Activated naive CD4-positive, alpha-beta T cell treated with anti-CD3 and anti-CD28 coated beads for 36 hours (primary cell): ENCODE results near the gene MAPT. TPM values are rescaled to one million over a fixed set of nuclear protein-coding genes. Genes with fewer than 3 reads are reported as not detected.

Experiments
- CTCF ChIA-PET: fragments of 350-600 bp; sonication (Branson Sonifier 250); formaldehyde crosslinking; loops from one replicate; lab custom pipeline; 2021; ENCODE audit warnings: antibody characterized with exemption; lab: Charles Lee
- DNase-seq: peaks from one replicate; pipeline ENCODE4 v3.0.0-alpha.2; 2020
- H3K27ac Mint-ChIP-seq: one replicate; pipeline ENCODE4 v1.8.0; 2021; ENCODE audit warnings: mild to moderate bottlenecking, mixed read lengths
- H3K27me3 Mint-ChIP-seq: one replicate; pipeline ENCODE4 v1.8.0; 2021; ENCODE audit warnings: low read depth, mixed read lengths
- H3K36me3 Mint-ChIP-seq: one replicate; pipeline ENCODE4 v1.8.0; 2021; ENCODE audit warnings: low read depth, mixed read lengths
- H3K4me1 Mint-ChIP-seq: one replicate; pipeline ENCODE4 v1.8.0; 2021; ENCODE audit warnings: low read depth, mixed read lengths
- H3K4me3 Mint-ChIP-seq: one replicate; pipeline ENCODE4 v1.8.0; 2021; ENCODE audit warnings: mild to moderate bottlenecking, moderate library complexity, mixed read lengths
- H3K9me3 Mint-ChIP-seq: one replicate; pipeline ENCODE4 v1.8.0; 2021; ENCODE audit warnings: mixed read lengths
- intact Hi-C: fragments of 100-400 bp; cut with micrococcal nuclease; formaldehyde crosslinking; loops from one replicate; pipeline ENCODE4 v1.15.1; 2023
- total RNA-seq, 2 experiments: library from RNA; stranded (reverse); gene quantifications; one replicate each; pipeline ENCODE4 v1.2.3, GENCODE V29; 2021

Gene MAPT
- total RNA-seq, 2 experiments from 2014 or later, result 0.57 to 0.86 TPM

DNA sequence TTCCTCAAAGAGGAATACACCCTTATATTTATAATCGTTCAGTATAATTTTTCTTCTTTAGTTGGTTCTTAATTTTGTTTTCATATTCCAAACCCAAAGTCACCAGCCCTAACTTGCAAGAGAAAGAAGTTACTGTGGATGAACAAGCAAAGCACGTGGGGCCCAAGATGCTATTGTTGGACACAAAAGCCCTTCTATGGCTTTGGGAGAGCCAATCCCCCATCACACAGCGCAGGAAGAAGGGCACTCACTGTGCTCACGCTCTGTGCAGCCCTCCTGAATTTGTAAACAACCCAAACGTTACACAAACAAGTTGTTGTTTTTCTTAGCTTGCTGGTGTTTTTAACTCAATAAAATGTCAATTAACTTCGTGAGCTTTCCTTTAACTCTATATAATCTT, 27.2 kb upstream of the MAPT start:
- Mint-ChIP-seq H3K27ac (no peak overlapping the region), H3K4me1 (peaks cover 6% of the 10 kb centered on the region), H3K36me3 (no peaks in the 10 kb centered on the region), H3K4me3 (no peak overlapping the region), H3K27me3 (peaks cover 9% of the 10 kb centered on the region), H3K9me3 (no peaks in the 10 kb centered on the region)
- intact Hi-C loops, result no loop called here
- no peak for DNase-seq
- CTCF ChIA-PET, result interaction anchor here (1.6 kb wide), 1 partner anchor 15 kb away, joined by 3 read pairs; no protein-coding TSS in a partner anchor

DNA sequence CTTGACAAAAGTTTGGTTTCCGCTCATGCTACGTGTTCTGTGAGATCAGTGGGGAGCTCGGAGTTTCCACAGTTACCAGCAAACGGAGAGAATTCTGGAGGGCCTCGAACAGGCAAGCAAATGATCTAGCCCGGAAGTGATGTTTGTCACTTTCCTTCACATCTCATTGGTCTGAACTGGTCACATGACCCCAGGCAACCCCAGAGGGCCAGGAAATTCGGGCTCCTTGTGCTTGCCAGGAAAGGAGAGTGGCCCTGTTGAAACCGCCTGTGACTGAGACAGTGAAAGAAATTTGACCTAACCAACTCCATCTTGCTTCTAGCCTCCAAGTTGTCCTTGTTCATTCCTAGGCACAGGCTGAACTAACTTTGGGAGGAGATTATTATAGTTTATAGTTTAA, 26.7 kb upstream of the MAPT start:
- CTCF ChIA-PET, result interaction anchor here (1.6 kb wide), 1 partner anchor 15 kb away, joined by 3 read pairs; no protein-coding TSS in a partner anchor
- no peak overlapping the region for H3K27ac Mint-ChIP-seq
- H3K9me3 Mint-ChIP-seq, result no peaks in the 10 kb centered on the region
- peaks cover 9% of the 10 kb centered on the region for H3K27me3 Mint-ChIP-seq
- peaks cover 6% of the 10 kb centered on the region for H3K4me1 Mint-ChIP-seq
- H3K36me3 Mint-ChIP-seq, result no peaks in the 10 kb centered on the region
- DNase-seq, result no peak
- intact Hi-C loops, result no loop called here
- no peak overlapping the region for H3K4me3 Mint-ChIP-seq

DNA sequence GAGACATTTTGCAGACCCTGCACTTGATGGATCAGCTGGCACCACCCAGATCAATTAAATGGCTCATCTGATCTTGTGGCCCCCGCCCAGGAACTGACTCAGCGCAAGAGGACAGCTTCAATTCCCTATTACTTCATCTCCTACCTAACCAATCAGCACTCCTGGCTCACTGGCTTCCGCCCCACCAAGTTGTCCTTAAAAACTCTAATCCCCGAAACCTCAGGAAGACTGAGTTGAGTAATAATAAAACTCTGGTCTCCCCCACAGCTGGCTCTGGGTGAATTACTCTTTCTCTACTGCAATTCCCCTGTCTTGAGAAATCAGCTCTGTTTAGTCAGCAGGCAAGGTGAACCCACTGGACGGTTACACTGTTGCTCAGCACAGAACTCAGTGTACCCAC, 26.1 kb upstream of the MAPT start:
- DNase-seq, result no peak
- Mint-ChIP-seq H3K36me3 (no peaks in the 10 kb centered on the region), H3K4me3 (no peak overlapping the region), H3K27ac (no peak overlapping the region), H3K27me3 (peaks cover 7% of the 10 kb centered on the region), H3K9me3 (no peaks in the 10 kb centered on the region), H3K4me1 (peaks cover 8% of the 10 kb centered on the region)
- intact Hi-C loops, result no loop called here
- CTCF ChIA-PET, result no interaction called here

DNA sequence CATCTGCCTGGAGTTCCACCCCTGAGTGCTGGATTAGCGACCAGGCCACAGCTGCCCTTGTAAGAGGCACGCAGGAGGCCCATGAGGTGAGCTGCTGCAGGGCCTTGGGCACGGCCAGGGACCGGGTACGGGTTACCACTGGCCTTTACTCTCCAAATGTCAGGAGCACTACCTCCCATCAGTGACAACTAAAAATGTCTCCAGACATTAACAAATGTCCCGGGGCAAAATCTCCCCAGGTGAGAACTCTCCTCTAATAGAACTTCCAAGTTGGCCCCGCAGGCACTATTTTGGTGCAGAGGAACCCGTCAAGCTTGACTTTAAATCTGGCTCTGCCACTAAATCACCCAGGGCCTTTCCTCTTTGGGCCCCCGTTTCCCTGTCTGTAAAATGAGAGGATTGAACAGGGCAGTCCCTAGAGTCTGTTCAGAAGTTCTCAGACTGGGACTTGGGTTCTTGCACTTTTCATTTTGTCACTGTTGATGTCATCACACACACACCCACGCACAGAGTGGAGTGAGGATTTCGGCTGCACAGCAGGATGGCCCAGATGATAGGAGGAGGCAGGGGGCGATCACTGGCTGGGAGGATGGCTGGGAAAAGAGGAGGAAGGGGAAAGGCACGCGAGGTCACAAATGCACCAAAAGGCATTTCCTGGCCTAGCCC, 24.5 kb upstream of the MAPT start:
- CTCF ChIA-PET, result no interaction called here
- H3K9me3 Mint-ChIP-seq, result no peaks in the 10 kb centered on the region
- no peak for DNase-seq

DNA sequence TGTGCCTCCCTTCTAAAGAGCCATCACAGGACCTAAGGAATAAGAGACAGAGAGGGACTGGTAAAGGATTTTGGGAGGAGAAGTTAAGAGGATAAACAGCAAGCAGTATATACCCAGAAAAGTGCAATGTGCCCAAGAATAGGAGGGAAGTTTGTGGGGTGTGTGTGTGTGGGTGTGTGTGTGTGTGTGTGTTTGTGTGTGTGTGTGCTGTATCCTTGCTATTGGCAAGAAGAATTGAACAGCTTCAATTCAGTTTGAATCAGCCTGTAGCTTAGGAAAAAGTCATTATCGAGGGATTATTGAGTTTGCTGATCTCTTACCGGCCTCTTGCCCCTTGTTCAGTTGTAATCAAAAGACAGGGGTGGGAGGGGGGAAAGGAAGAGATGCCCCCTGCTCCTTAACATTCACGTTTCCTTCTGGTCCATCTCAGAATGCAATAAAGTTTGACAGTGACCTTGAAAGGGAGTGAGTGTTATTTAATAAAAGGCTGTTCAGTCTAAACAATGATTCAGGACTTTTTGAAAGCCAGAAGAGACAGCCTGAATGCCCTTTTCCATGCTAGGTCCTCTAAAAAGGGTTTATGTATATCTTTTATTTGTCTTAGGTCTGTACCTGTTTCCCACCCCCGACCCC, 23.9 kb upstream of the MAPT start:
- intact Hi-C loops, result no loop called here
- Mint-ChIP-seq H3K27me3 (no peaks in the 10 kb centered on the region), H3K36me3 (no peaks in the 10 kb centered on the region), H3K4me3 (no peak overlapping the region), H3K9me3 (no peaks in the 10 kb centered on the region), H3K4me1 (peaks cover 11% of the 10 kb centered on the region), H3K27ac (no peak overlapping the region)
- DNase-seq, result no peak
- CTCF ChIA-PET, result interaction anchor here (0.6 kb wide), 1 partner anchor 133 kb away, joined by 4 read pairs; no protein-coding TSS in a partner anchor

More for the DNA sequence above, 24.5 kb upstream of the MAPT start:
- no peaks in the 10 kb centered on the region for H3K27me3 Mint-ChIP-seq
- H3K4me1 Mint-ChIP-seq, result peaks cover 11% of the 10 kb centered on the region
- no peaks in the 10 kb centered on the region for H3K36me3 Mint-ChIP-seq
- intact Hi-C loops, result no loop called here
- no peak overlapping the region for H3K4me3 Mint-ChIP-seq
- no peak overlapping the region for H3K27ac Mint-ChIP-seq

DNA sequence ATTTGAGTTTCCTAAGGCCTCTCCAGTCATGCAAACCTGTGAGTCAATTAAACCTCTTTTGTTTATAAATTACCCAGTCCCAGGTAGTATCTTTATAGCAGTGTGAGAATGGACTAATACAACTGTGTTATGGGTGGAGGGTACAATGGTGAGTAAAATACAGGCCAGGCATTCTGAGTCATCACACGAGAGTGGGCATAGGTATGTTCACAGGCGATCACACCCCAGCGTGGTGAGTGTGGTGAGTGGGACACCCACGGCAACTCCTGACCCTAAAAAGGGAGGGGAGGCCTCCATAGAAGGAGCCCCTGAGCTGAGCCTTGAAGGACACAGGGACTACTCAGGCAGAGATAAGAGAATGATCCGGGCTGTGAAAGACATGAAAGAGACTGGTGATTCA, 22.6 kb upstream of the MAPT start:
- Mint-ChIP-seq H3K4me1 (peaks cover 11% of the 10 kb centered on the region), H3K27ac (no peak overlapping the region), H3K9me3 (no peaks in the 10 kb centered on the region), H3K4me3 (no peak overlapping the region), H3K36me3 (no peaks in the 10 kb centered on the region), H3K27me3 (no peaks in the 10 kb centered on the region)
- CTCF ChIA-PET, result interaction anchor here (0.7 kb wide), 1 partner anchor 130 kb away, joined by 5 read pairs; no protein-coding TSS in a partner anchor
- intact Hi-C loops, result no loop called here
- DNase-seq, result no peak

DNA sequence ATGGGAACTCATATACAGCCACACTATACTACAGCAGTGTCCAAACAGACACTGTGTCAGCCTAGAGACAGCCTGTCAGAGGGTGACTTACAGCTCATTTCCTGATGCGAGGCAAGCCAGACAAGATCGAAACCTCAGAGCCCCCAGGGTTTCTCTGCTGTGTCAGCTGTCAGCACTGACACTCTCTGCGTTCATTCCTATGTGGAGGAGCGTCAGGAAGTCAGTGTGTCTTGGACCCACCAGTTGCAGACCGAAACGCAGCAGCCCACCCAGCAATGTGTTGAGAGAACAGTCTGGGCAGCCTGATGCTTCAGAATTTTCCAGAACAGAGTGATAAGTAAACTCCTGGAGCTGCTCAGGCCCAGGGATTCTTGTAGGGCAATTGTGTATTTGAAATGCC, 20.6 kb upstream of the MAPT start:
- H3K9me3 Mint-ChIP-seq, result peaks cover 1% of the 10 kb centered on the region
- H3K27ac Mint-ChIP-seq, result no peak overlapping the region
- no peaks in the 10 kb centered on the region for H3K36me3 Mint-ChIP-seq
- CTCF ChIA-PET, result interaction anchor here (0.8 to 1.8 kb wide), 2 partner anchors 20 to 105 kb away, joined by 3 to 5 read pairs; no protein-coding TSS in a partner anchor
- intact Hi-C loops, result no loop called here
- no peaks in the 10 kb centered on the region for H3K27me3 Mint-ChIP-seq
- H3K4me1 Mint-ChIP-seq, result peaks cover 11% of the 10 kb centered on the region
- DNase-seq, result peak; percentile 36
- no peak overlapping the region for H3K4me3 Mint-ChIP-seq

DNA sequence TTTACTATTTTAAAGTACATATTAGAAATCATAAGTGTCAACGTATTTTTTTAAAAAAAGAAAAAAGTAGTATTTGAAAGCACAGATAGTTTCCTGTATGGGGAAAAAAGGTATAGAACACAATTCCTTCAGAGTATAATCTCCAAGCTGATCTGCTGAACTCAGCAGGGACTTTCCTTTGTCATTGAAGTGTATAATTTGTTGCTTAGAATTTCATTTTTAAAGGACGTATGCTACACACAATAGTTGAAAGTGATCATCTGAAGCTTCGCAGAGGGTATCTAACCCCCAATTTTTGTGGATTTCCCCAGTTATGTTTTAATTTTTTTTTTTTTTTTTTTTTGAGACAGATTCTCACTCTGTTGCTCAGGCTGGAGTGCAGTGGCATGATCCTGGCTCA, 20.2 kb upstream of the MAPT start:
- no peaks in the 10 kb centered on the region for H3K36me3 Mint-ChIP-seq
- no peak overlapping the region for H3K4me3 Mint-ChIP-seq
- H3K27ac Mint-ChIP-seq, result no peak overlapping the region
- peaks cover 1% of the 10 kb centered on the region for H3K9me3 Mint-ChIP-seq
- DNase-seq, result no peak
- H3K4me1 Mint-ChIP-seq, result peaks cover 11% of the 10 kb centered on the region
- no peaks in the 10 kb centered on the region for H3K27me3 Mint-ChIP-seq
- CTCF ChIA-PET, result interaction anchor here (0.8 to 1.8 kb wide), 2 partner anchors 19 to 104 kb away, joined by 3 to 5 read pairs; no protein-coding TSS in a partner anchor
- intact Hi-C loops, result no loop called here

DNA sequence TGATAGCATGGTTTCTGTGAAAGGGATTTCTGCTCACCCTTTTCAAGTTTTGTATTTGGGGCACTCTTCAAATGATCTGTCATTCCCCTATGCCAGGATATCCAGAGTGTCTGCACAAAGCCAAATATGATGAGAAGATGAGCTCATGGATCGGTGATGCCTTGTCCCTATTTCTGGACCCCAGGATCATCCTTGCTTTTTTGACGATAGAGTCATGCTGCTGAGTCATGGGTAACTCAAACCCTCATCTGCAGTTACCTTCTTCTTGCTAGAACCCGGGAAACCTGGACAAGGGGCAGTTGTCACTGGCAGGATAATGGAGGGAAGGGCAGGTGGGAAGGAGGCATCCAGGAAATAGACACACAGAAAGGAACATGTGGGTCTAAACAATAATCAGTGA, 17.8 kb upstream of the MAPT start:
- intact Hi-C loops, result no loop called here

DNA sequence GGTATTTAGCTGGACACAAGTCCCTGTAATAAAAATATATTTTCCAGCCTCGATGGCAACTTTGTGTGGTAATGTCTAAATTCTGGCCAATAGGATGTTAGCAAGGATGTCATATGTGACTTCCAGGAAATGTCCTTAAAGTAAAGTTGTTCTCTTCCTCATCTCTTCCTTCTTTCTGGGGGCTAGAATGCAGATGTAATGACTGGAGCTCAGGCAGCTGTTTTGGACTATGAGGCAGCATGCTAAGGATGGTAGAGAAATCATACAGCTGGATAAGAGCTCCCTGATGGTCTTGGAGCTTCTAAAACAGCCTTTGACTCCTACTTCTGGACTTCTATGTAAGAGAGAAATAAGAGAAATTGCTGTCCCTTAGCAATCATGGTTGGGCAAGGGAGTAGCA, 16.9 kb upstream of the MAPT start:
- CTCF ChIA-PET, result interaction anchor here (0.7 to 0.9 kb wide), 2 partner anchors 43 to 45 kb away, joined by 3 read pairs; no protein-coding TSS in a partner anchor
- H3K27ac Mint-ChIP-seq, result no peak overlapping the region
- intact Hi-C loops, result no loop called here
- no peak overlapping the region for H3K4me3 Mint-ChIP-seq
- no peaks in the 10 kb centered on the region for H3K27me3 Mint-ChIP-seq
- H3K36me3 Mint-ChIP-seq, result no peaks in the 10 kb centered on the region
- DNase-seq, result no peak
- H3K4me1 Mint-ChIP-seq, result peaks cover 6% of the 10 kb centered on the region
- H3K9me3 Mint-ChIP-seq, result peaks cover 1% of the 10 kb centered on the region

More for the DNA sequence above, 17.8 kb upstream of the MAPT start:
- Mint-ChIP-seq H3K4me3 (no peak overlapping the region), H3K27ac (no peak overlapping the region), H3K9me3 (peaks cover 1% of the 10 kb centered on the region), H3K27me3 (no peaks in the 10 kb centered on the region), H3K4me1 (peaks cover 6% of the 10 kb centered on the region), H3K36me3 (no peaks in the 10 kb centered on the region)
- CTCF ChIA-PET, result interaction anchor here (0.7 to 0.9 kb wide), 2 partner anchors 44 to 64 kb away, joined by 3 read pairs; no protein-coding TSS in a partner anchor
- no peak for DNase-seq

DNA sequence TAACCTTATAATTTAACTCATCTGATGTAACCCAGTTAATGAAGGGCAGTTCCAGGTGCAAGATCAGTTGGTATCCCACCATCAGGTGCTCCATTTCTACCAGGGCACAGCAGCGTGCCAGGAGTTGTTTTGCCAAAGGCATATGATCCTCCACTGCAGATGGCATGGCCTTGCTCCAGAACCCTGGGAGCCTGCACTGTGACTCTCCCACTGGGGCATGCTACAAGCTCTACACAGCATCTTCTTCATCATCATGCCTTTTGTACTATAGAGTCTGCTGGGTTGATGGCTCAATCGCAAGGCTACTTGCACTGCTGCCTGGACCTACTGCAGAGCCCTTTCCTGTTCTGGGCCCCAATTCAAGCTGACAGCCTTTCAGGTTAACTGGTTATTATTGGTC, 11.3 kb upstream of the MAPT start:
- H3K27me3 Mint-ChIP-seq, result no peaks in the 10 kb centered on the region
- CTCF ChIA-PET, result interaction anchor here (1.0 to 1.3 kb wide), 2 partner anchors 11 to 51 kb away, joined by 3 read pairs; partner anchors contain the start of gene MAPT
- no peak overlapping the region for H3K4me3 Mint-ChIP-seq
- H3K9me3 Mint-ChIP-seq, result peaks cover 6% of the 10 kb centered on the region
- no peak overlapping the region for H3K27ac Mint-ChIP-seq
- intact Hi-C loops, result no loop called here
- no peaks in the 10 kb centered on the region for H3K36me3 Mint-ChIP-seq
- DNase-seq, result no peak
- peaks cover 2% of the 10 kb centered on the region for H3K4me1 Mint-ChIP-seq

DNA sequence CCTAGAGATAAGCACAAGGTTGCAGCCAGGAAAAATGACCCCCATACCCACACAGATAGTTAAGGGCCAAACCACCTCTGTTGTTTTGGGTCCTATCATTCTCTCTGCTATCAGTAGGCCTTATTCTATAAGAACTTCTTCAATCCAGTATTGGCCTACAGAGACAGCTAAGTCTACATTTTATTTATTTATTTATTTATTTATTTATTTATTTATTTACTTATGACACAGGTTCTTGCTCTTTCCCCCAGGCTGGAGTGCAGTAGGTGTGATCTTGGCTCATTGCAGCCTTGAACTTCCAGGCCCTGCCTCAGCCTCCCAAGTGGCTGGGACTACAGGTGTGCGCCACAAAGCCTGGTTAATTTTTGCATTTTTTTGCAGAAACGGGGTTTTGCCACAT, 7.5 kb upstream of the MAPT start:
- Mint-ChIP-seq H3K27ac (no peak overlapping the region), H3K27me3 (no peaks in the 10 kb centered on the region), H3K4me1 (peaks cover 11% of the 10 kb centered on the region), H3K9me3 (peaks cover 6% of the 10 kb centered on the region), H3K36me3 (no peaks in the 10 kb centered on the region), H3K4me3 (no peak overlapping the region)
- intact Hi-C loops, result no loop called here
- DNase-seq, result no peak
- CTCF ChIA-PET, result no interaction called here
